ENCODE results near the gene PLEKHA4.
A peak's percentile ranks its signal among the peaks of the same experiment; 100 is the strongest.
"Not testable (repeated sequence)": the region's sequence is repeated elsewhere in the genome, so short reads cannot be mapped to it uniquely, and the experiment has no call there.

PLEKHA4 gene, protein sequence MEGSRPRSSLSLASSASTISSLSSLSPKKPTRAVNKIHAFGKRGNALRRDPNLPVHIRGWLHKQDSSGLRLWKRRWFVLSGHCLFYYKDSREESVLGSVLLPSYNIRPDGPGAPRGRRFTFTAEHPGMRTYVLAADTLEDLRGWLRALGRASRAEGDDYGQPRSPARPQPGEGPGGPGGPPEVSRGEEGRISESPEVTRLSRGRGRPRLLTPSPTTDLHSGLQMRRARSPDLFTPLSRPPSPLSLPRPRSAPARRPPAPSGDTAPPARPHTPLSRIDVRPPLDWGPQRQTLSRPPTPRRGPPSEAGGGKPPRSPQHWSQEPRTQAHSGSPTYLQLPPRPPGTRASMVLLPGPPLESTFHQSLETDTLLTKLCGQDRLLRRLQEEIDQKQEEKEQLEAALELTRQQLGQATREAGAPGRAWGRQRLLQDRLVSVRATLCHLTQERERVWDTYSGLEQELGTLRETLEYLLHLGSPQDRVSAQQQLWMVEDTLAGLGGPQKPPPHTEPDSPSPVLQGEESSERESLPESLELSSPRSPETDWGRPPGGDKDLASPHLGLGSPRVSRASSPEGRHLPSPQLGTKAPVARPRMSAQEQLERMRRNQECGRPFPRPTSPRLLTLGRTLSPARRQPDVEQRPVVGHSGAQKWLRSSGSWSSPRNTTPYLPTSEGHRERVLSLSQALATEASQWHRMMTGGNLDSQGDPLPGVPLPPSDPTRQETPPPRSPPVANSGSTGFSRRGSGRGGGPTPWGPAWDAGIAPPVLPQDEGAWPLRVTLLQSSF

DNA sequence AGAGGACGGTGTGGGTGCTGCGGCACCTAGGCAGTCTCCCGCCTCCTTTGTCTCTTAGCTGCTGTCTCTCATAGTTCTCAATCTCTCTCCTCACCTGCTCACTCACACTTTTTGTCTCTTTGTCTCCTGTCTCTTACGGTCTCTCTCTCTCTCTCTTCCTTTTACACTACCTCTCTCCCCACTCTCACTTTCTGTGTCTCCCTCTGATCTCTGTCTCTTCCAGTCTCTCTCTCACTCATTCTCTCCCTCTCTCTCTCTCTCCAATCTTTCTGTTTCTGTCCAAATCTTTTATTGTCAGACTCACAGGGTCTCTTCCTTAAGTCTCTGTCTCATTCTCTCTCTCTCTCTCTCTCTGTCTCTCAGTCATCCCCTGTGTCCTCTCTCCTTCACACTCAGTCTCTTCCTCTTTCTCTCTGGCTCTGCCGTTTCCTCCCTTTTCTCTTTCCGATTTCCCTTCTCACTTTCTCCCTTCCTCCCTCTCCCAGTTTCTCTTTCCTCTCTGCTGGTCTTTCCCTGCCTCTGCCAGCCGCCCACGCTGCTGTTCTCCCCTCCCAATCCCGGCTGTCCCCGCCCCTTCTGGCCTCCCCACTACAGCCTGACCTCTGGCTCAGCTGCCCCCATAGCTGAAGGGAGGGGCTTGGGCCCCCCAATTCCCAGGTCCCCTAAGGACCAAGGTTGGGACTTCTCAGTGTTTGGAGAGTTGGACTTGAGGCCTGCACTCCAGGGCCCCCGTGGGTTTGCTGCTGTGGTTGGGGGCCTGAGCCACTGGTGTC, at the start of gene PLEKHA4:
Gene PLEKHA4, minus strand, starts transcription at position 504 of the 773 bp plus-strand sequence. CDS start 997 bp downstream, outside the sequence.
- DNase-seq = no peak

- no peak for DNase-seq
Observed at GRCh38 chr19:48918071-48918470, 49.7 kb upstream of the PLEKHA4 start.

GRCh38 chr19:48915757-48916156, 47.3 kb upstream of the PLEKHA4 start:
- DNase-seq = no peak

DNA sequence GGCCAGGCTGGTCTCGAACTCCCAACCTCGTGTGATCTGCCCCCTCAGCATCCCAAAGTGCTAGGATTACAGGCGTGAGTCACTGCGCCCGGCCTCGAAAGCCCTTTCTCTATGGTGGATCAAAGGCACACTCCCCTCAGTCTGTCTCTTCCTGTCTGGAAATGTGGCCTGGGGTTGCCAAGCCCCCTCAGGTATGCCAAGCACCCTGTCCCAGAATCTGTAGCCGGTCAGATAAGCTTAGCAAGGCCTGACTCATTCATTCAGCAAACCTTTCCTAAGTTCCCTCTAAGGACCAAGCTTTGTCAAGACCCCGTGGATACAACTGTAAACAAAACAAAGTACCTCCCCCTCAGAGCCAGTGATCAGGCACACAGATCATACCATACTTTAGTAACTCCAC, 45.8 kb upstream of the PLEKHA4 start:
- DNase-seq = no peak

DNA sequence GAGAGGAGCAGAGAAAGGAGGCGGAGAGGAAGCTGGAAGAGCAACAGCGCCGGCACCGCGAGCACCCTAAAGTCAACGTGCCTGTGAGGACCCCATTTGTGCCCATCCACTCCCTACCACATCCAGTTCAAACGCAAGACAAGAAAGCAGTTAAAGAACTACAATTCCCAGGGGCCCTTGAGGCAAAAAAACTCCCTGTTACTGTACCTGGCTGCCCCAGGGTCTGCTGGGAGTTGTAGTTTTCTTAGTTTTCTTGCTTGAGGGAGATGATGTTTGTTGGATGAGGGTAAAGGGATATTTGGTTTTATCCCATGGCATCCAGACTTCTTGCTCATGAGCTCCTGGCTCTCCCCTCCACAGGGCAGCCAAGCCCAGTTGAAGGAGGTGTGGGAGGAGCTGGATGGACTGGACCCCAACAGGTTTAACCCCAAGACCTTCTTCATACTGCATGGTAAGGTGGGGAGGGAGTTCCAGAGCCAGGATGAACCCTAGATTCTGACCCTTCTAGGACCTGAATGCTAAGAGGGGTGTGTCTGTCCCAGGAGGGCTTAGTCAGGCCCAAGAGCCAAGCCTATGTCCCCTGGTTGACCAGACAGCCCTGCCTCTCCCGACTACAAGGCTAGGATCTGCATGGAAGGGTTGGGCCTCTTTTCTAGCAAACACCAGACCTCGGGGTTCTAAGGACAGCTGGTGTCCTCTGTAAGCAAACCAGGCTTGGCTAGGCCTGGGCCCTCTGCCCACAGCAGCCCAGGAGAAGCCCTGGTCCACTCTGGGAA, 44.9 kb upstream of the PLEKHA4 start:
- DNase-seq = no peak

- DNase-seq = no peak
Observed at GRCh38 chr19:48910803-48911202, 42.4 kb upstream of the PLEKHA4 start.

DNA sequence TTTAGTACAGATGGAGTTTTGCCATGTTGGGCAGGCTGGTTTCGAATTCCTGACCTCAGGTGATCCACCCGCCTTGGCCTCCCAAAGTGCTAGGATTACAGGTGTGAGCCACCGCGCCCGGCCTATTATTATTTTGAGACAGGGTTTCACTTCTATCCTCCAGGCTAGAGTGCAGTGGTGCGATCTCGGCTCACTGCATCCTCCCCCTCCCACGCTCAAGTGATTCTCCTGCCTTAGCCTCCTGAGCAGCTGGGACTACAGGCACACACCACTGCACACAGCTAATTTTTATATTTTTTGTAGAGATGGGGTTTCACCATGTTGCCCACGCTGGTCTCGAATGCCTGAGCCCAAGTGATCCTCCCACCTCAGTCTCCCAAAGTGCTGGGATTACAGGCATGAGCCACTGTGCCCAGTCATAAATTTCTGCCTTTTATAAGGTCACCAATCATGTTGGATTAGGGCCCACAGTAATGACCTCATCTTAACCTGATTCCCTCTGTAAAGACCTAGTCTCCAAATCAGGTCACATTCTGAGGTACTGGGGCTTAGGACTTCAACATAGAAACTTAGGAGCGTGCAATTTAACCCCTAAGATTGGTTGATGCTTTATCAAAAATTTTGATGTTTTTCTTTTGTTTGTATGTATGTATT, 41.1 kb upstream of the PLEKHA4 start:
- not testable (repeated sequence) for DNase-seq

GRCh38 chr19:48907671-48908070, 39.3 kb upstream of the PLEKHA4 start:
- no peak for DNase-seq

- no peak for DNase-seq
Observed at GRCh38 chr19:48906324-48906723, 37.9 kb upstream of the PLEKHA4 start.

DNA sequence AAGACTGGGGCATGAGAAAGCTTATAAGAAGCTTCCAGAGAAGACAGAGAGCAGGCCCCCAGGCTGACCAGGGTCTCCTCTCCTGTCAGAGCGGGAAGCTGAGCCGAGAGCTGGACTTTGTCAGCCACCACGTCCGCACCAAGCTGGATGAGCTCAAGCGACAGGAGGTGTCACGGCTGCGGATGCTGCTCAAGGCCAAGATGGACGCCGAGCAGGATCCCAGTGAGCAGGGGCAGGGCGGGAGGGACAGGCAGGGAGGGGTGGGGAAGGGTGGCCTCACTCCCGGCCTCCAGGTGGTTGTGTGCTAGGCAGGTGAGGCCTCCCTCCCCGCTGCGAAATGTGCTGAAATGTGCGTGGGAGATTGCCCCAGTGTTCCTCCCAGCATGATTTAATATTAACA, 37.2 kb upstream of the PLEKHA4 start:
- no peak for DNase-seq

GRCh38 chr19:48903788-48904187, 35.4 kb upstream of the PLEKHA4 start:
- not testable (repeated sequence) for DNase-seq

GRCh38 chr19:48902291-48902690, 33.9 kb upstream of the PLEKHA4 start:
- not testable (repeated sequence) for DNase-seq

- DNase-seq = peak; percentile 65
Observed at GRCh38 chr19:48900477-48901406, 32.3 kb upstream of the PLEKHA4 start.

DNA sequence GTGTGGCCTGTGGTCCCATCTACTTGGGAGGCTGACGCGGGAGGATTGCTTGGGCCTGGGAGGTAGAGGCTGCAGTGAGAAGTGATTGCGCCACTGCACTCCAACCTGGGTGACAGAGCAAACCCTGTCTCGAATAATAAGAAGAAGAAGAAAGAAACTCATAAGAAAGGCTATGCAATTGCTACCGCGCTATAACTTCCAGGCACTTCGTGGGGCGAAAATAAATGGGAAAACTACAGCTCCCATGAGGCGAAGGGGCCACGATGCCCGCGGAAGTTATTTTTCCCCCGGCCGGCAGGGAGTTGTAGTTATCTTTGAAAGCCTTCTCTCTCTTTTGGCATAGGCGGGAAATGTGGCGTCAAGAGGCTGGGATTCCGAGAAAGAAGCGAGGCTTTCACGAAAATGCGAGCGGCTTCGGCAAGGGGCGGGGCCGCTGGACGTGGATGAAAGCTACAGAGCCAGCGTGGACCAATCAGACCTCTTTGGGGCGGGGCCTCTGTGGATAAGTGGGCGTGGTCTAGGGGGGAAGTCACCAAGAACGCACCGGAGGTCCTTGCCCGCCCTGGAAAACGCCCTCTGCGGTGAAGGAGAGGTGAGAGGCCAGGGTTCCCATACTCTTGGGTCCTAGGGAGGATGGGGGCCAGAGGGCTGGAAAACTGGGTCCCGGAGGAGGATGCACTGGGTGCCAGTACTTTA, 31.5 kb upstream of the PLEKHA4 start, which contains the start of gene NUCB1:
Gene NUCB1, plus strand, starts transcription at position 532 of the 696 bp plus-strand sequence. CDS start 485 bp downstream, outside the sequence.
- DNase-seq = peak; percentile 98

DNA sequence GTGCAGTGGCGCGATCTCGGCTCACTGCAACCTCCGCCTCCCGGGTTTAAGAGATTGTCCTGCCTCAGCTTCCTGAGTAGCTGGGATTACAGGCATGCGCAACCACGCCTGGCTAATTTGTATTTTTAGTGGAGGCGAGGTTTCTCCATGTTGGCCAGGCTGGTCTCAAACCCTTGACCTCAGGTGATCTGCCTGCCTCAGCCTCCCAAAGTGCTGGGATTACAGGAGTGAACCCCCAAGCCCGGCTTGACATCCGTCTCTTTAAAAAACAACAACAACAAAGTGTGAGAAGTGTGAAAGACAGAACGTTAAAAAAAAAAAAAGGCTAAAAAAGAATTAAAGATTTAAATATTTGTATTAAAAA, 31.0 kb upstream of the PLEKHA4 start:
- not testable (repeated sequence) for DNase-seq

DNA sequence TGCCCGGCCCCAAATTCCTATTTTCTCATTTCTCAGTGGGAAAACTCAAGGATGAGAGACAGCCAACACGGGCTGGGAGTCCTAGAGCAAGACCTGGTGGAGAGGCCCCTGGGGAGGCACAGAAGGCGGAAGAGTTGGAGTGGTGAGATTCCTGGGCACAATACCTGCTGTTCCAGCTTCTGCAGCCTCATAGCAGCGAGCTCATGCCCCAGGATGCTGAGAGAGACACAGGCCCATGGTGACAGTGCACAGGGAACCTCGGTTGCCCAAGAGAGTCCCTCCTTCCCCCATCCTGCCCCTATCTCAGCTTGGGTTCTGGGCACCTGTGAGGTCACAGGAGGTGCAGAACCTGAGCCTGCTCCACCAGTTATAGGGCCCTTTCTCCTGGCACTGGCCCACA, 28.8 kb upstream of the PLEKHA4 start:
- no peak for DNase-seq

DNA sequence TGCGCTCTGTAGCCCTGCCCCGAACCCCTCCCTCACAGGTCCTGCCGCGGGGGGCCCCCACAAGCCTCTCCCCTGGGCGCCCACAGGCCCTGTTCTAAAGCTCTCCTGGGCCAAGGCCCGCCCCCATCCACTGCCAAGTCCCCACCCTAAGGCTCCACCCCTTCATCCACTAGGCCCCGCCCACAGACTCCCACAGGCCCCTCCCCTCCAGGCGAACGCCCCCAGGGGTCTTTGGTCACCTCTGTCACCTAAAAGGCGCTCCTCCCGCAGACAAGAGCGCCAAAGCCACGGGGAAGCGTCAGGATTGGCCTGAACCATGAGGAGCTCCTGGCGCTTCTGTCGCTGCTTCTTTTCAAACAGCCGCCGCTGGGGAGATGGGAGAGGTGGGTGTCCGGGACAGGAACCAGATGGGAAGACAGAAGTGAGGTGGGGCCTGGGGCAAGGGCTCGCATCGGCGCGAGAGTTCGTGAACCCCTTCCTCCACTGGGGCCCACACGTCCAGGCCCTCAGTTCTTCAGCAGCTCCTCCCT, 27.8 kb upstream of the PLEKHA4 start:
- peak; percentile 83 for DNase-seq

GRCh38 chr19:48895226-48895625, 26.8 kb upstream of the PLEKHA4 start:
- no peak for DNase-seq

DNA sequence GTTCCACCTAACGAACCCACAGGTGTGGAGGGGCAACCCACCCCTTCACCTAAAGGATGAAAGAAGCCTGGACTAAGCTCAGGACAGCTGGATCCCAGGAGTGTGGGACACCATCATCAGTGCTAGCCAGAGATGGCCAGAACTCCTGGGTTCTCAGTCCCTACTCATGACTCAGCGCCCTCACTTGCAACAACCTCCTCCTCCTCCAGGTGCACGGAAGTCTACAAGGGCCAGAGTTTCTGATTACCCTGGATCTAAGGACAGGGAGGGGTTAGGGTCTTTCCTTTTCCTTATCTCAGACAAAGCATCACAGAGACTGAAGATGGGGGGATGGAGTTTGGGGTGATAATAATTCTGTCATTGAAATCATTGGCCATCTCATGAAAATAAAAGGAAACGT, 22.1 kb upstream of the PLEKHA4 start:
- no peak for DNase-seq

- DNase-seq = not testable (repeated sequence)
Observed at GRCh38 chr19:48889496-48889895, 21.1 kb upstream of the PLEKHA4 start.

Data from activated CD8-positive, alpha-beta memory T cell treated with anti-CD3 and anti-CD28 coated beads, Interleukin-2, amount 50 U/mL, for 48 hours (primary cell).